ENCODE measurements around the gene RBM38.

- no peak for TF ChIP-seq CTCF (IDR thresholded peaks at IDR 0.05)
- no peak for TF ChIP-seq POLR2A (IDR thresholded peaks at IDR 0.05)
Measured at GRCh38 chr20:57416296-57417022, 25.3 kb downstream of the RBM38 start.

Data from Peyer's patch (tissue), 4 donors.